Measurements from ENCODE around the gene ZFAND6.

The ZFAND6 gene

DNA sequence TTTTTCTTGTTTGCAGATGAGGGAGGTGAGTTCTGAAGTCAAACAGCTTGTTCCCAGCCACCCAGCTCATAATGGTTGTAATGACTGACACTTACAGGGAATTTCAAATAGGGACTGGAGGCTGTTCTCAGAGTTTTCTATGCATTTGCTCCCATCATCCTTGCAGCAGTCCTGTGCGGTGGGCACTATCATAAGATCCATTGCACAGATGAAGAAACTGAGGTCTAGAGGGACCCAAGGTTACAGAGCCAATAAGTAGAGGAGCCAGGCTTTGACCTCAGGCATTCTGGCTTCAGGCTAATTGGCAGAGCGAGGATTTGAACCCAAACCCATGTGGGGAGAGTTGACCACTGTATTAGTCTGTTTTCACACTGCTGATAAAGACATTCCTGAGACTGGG is 125.7 kb downstream of the ZFAND6 start:
- no peak for DNase-seq (ENCODE audit: extremely low read depth in 1 of 2, low read depth in 1 of 2)

DNA sequence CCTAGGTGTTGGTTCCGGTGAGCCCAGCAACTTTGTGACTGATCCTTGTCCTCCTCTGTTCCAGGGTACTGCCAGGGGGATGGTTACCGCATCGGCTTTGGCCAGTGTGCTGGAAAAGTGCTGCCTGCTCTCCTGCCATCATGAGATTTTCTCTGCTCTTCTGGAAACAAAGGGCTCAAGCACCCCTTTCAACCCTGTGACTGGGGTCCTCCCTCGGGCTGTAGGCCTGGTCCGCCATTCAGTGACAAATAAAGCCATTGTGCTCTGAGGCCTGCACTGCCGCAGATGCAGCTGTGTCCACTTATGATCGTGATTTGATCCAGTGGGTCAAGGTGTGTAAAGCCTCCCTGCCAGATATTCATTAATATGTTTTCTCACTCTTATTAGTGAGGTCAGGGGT is 126.6 kb downstream of the ZFAND6 start:
- no peak for DNase-seq (ENCODE audit: extremely low read depth in 1 of 2, low read depth in 1 of 2)

- no peak for DNase-seq (ENCODE audit: extremely low read depth in 1 of 2, low read depth in 1 of 2)
Observed at GRCh38 chr15:80186597-80186996, 127.1 kb downstream of the ZFAND6 start.
